GM23338 (cell line): ENCODE measurements around the gene KCNH6. TPM values are rescaled to one million over a fixed set of nuclear protein-coding genes. Genes with fewer than 3 reads are reported as not detected.

Experiments
- ATAC-seq: fragments of 200-7000 bp; cut with Tn5 transposase; 3 replicates; pipeline ENCODE4 v1.9.1; 2020
- DNase-seq: peaks from one replicate; pipeline ENCODE4 v3.0.0-alpha.2; 2015; ENCODE audit warnings: low spot score
- H2AFZ ChIP-seq: fragments of 200-600 bp; sonication (generic); 2 replicates; pipeline ENCODE4 v1.8.0; 2016; ENCODE audit warnings: antibody characterized with exemption, mild to moderate bottlenecking, moderate library complexity
- H3F3A ChIP-seq: fragments of 200-600 bp; sonication (generic); replicated peaks from 2 replicates; pipeline ENCODE4 v1.8.0; 2017; ENCODE audit warnings: antibody characterized with exemption, mixed run types, low read depth
- H3K27ac ChIP-seq: fragments of 200-600 bp; sonication (generic); 2 replicates; pipeline ENCODE4 v1.6.1; 2016; ENCODE audit warnings: low read depth
- H3K27me3 ChIP-seq: fragments of 200-600 bp; sonication (generic); 2 replicates; pipeline ENCODE4 v1.8.0; 2016; ENCODE audit warnings: mild to moderate bottlenecking, mixed run types, moderate library complexity; ENCODE audit not compliant: insufficient read depth
- H3K36me3 ChIP-seq: fragments of 200-600 bp; sonication (generic); 2 replicates; pipeline ENCODE4 v1.8.0; 2016; ENCODE audit warnings: mild to moderate bottlenecking; ENCODE audit not compliant: insufficient read depth
- H3K4me1 ChIP-seq: fragments of 200-600 bp; sonication (generic); 2 replicates; pipeline ENCODE4 v1.8.0; 2016; ENCODE audit warnings: mild to moderate bottlenecking, moderate library complexity; ENCODE audit not compliant: insufficient read depth
- H3K4me2 ChIP-seq: fragments of 200-600 bp; sonication (generic); 2 replicates; pipeline ENCODE4 v1.7.1; 2017; ENCODE audit warnings: mixed run types
- H3K4me3 ChIP-seq: fragments of 200-600 bp; sonication (generic); 2 replicates; pipeline ENCODE4 v1.6.1; 2016; ENCODE audit warnings: mixed run types
- H3K79me2 ChIP-seq: fragments of 200-600 bp; sonication (generic); replicated peaks from 2 replicates; pipeline ENCODE4 v1.8.0; 2017; ENCODE audit warnings: mild to moderate bottlenecking; ENCODE audit not compliant: insufficient read depth
- H3K9me2 ChIP-seq: fragments of 200-600 bp; sonication (generic); 2 replicates; pipeline ENCODE4 v1.8.0; 2017; ENCODE audit not compliant: insufficient read depth
- H4K20me1 ChIP-seq: fragments of 200-600 bp; sonication (generic); replicated peaks from 2 replicates; pipeline ENCODE4 v1.8.0; 2017; ENCODE audit warnings: mild to moderate bottlenecking; ENCODE audit not compliant: insufficient read depth
- H3K27ac Mint-ChIP-seq: 2 replicates; pipeline ENCODE4 v1.8.0; 2020; ENCODE audit warnings: inconsistent platforms, mild to moderate bottlenecking, moderate library complexity, mixed read lengths
- H3K27me3 Mint-ChIP-seq: 3 replicates; pipeline ENCODE4 v1.8.0; 2022; ENCODE audit warnings: low read depth, mild to moderate bottlenecking, moderate library complexity, mixed read lengths, inconsistent platforms; ENCODE audit not compliant: insufficient read depth, poor library complexity
- H3K36me3 Mint-ChIP-seq: 3 replicates; pipeline ENCODE4 v1.8.0; 2021; ENCODE audit warnings: low read depth, mild to moderate bottlenecking, inconsistent platforms, moderate library complexity, mixed read lengths
- H3K4me1 Mint-ChIP-seq: 3 replicates; pipeline ENCODE4 v1.8.0; 2020; ENCODE audit warnings: mild to moderate bottlenecking, inconsistent platforms, mixed read lengths
- H3K4me3 Mint-ChIP-seq: 3 replicates; pipeline ENCODE4 v1.8.0; 2021; ENCODE audit warnings: moderate library complexity, mild to moderate bottlenecking, inconsistent platforms, mixed read lengths
- H3K9me3 Mint-ChIP-seq: 3 replicates; pipeline ENCODE4 v1.8.0; 2020; ENCODE audit warnings: moderate library complexity, mild to moderate bottlenecking, inconsistent platforms, mixed read lengths
- EZH2phosphoT487 ChIP-seq: fragments of 200-600 bp; sonication (generic); IDR thresholded peaks from one replicate; pipeline ENCODE4 v1.8.1; 2018; ENCODE audit warnings: antibody characterized with exemption; ENCODE audit not compliant: unreplicated experiment
- NANOG ChIP-seq: IDR thresholded peaks from 2 replicates; pipeline ENCODE4 v1.6.1; 2016; ENCODE audit warnings: antibody characterized with exemption, borderline replicate concordance
- POLR2AphosphoS5 ChIP-seq: IDR thresholded peaks from 2 replicates; pipeline ENCODE4 v1.6.1; 2016; ENCODE audit warnings: antibody characterized with exemption, low read depth
- ZNF331 ChIP-seq: fragments of 250-450 bp; sonication (Bioruptor Pico); IDR thresholded peaks from 2 replicates; pipeline ENCODE4 v1.5.0; 2020; ENCODE audit warnings: low read depth, mild to moderate bottlenecking, moderate library complexity
- polyA plus RNA-seq: library from polyadenylated mRNA; unstranded; fragments of >200 nt; fragmentation: Nextera tagmentation; extraction: Ambion mirVana; gene quantifications from 2 replicates; pipeline ENCODE4 v1.2.1, GENCODE V29; 2016
- total RNA-seq: library from RNA; depleted of rRNA; stranded (reverse); fragments of >200 nt; shearing (Covaris generic); gene quantifications from 2 replicates; pipeline ENCODE4 v1.2.3, GENCODE V29; 2014
- TF ChIP-seq, protein P1 (sequence below), 2 experiments: fragments of 200-600 bp in 1 of 2; sonication (generic) in 1 of 2; conservative IDR thresholded peaks; 2 replicates each; pipeline versions ENCODE4 v1.5.1 to v1.6.1; 2016 to 2017; ENCODE audit warnings: antibody characterized with exemption in 2 of 2, low read depth in 2 of 2, mild to moderate bottlenecking in 2 of 2, moderate library complexity in 1 of 2
- TF ChIP-seq, protein P2 (sequence below): fragments of 250-450 bp; sonication (Bioruptor Pico); IDR thresholded peaks from 2 replicates; pipeline ENCODE4 v1.5.0; 2020; ENCODE audit warnings: mild to moderate bottlenecking, moderate library complexity
- TF ChIP-seq, protein P3 (sequence below): IDR thresholded peaks from one replicate; pipeline ENCODE4 v1.6.1; 2018; ENCODE audit warnings: antibody characterized with exemption; ENCODE audit not compliant: unreplicated experiment

The KCNH6 gene
- total and polyA plus RNA-seq, 2 experiments from 2014 or later: 1.3 to 2.8 TPM

DNA sequence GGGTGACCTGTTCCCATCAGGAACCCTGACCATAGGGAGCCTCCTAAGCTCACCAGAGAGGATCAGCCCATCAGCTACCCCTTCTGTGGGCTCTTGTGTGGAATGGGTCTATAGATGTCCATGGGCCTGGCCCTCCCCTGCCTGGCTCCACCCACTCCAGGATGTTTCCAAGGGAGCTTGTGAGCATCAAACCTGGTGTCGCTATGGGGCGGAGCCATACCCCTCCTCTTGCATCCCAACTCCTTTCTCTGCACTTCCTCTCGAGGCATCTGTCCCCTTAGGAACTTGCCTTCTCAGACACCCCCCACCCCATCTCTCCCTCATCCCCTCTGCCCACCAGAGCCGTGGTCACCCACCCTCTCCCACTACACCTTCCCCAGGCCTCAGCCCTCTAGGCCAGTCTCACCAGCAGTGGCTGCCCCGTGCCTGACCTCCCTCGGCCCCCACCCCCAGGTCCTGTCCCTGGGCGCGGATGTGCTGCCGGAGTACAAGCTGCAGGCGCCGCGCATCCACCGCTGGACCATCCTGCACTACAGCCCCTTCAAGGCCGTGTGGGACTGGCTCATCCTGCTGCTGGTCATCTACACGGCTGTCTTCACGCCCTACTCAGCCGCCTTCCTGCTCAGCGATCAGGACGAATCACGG lies 10.4 kb downstream of the KCNH6 start (continued):
- TF ChIP-seq, protein P1, sequence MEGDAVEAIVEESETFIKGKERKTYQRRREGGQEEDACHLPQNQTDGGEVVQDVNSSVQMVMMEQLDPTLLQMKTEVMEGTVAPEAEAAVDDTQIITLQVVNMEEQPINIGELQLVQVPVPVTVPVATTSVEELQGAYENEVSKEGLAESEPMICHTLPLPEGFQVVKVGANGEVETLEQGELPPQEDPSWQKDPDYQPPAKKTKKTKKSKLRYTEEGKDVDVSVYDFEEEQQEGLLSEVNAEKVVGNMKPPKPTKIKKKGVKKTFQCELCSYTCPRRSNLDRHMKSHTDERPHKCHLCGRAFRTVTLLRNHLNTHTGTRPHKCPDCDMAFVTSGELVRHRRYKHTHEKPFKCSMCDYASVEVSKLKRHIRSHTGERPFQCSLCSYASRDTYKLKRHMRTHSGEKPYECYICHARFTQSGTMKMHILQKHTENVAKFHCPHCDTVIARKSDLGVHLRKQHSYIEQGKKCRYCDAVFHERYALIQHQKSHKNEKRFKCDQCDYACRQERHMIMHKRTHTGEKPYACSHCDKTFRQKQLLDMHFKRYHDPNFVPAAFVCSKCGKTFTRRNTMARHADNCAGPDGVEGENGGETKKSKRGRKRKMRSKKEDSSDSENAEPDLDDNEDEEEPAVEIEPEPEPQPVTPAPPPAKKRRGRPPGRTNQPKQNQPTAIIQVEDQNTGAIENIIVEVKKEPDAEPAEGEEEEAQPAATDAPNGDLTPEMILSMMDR (conservative IDR thresholded peaks at IDR 0.05; ENCODE audit: low read depth in 2 of 2): no peak
- TF ChIP-seq POLR2AphosphoS5 (no peak), ZNF331 (CRISPR knock-in tag) (no peak), EZH2phosphoT487 (no peak)

DNA sequence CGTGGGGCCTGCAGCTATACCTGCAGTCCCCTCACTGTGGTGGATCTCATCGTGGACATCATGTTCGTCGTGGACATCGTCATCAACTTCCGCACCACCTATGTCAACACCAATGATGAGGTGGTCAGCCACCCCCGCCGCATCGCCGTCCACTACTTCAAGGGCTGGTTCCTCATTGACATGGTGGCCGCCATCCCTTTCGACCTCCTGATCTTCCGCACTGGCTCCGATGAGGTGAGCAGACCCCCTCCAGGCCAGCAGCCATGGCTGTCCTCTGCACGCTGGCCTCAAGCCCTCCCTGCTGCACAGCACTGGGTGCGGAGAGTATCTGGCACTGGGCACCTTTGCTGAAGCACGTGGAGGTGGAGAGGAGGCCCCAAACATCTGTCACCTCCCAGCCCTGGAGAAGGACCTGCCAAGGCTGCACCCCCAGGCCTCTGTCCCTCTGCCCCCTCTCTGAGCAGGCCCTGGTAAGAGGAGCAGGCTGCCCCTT lies 11.0 kb downstream of the KCNH6 start:
- Mint-ChIP-seq H3K36me3 (no peaks in the 10 kb centered on the region), H3K27me3 (peaks cover 14% of the 10 kb centered on the region), H3K4me1 (peaks cover 16% of the 10 kb centered on the region; the same call in 2 of the 3 replicates), H3K9me3 (no peaks in the 10 kb centered on the region), H3K27ac (no peak overlapping the region), H3K4me3 (no peak overlapping the region)
- Histone ChIP-seq H3K36me3 (no peaks in the 10 kb centered on the region), H3K79me2 (no peaks in the 10 kb centered on the region), H3K27me3 (peaks cover 20% of the 10 kb centered on the region), H2AFZ (no peak overlapping the region), H3K4me1 (peaks cover 4% of the 10 kb centered on the region; the same call in 1 of the 2 replicates), H3K4me2 (no peak overlapping the region), H3K4me3 (no peak overlapping the region), H4K20me1 (no peaks in the 10 kb centered on the region), H3K27ac (no peak overlapping the region), H3K9me2 (no peaks in the 10 kb centered on the region), H3F3A (no peaks in the 10 kb centered on the region)
- TF ChIP-seq, protein P2, sequence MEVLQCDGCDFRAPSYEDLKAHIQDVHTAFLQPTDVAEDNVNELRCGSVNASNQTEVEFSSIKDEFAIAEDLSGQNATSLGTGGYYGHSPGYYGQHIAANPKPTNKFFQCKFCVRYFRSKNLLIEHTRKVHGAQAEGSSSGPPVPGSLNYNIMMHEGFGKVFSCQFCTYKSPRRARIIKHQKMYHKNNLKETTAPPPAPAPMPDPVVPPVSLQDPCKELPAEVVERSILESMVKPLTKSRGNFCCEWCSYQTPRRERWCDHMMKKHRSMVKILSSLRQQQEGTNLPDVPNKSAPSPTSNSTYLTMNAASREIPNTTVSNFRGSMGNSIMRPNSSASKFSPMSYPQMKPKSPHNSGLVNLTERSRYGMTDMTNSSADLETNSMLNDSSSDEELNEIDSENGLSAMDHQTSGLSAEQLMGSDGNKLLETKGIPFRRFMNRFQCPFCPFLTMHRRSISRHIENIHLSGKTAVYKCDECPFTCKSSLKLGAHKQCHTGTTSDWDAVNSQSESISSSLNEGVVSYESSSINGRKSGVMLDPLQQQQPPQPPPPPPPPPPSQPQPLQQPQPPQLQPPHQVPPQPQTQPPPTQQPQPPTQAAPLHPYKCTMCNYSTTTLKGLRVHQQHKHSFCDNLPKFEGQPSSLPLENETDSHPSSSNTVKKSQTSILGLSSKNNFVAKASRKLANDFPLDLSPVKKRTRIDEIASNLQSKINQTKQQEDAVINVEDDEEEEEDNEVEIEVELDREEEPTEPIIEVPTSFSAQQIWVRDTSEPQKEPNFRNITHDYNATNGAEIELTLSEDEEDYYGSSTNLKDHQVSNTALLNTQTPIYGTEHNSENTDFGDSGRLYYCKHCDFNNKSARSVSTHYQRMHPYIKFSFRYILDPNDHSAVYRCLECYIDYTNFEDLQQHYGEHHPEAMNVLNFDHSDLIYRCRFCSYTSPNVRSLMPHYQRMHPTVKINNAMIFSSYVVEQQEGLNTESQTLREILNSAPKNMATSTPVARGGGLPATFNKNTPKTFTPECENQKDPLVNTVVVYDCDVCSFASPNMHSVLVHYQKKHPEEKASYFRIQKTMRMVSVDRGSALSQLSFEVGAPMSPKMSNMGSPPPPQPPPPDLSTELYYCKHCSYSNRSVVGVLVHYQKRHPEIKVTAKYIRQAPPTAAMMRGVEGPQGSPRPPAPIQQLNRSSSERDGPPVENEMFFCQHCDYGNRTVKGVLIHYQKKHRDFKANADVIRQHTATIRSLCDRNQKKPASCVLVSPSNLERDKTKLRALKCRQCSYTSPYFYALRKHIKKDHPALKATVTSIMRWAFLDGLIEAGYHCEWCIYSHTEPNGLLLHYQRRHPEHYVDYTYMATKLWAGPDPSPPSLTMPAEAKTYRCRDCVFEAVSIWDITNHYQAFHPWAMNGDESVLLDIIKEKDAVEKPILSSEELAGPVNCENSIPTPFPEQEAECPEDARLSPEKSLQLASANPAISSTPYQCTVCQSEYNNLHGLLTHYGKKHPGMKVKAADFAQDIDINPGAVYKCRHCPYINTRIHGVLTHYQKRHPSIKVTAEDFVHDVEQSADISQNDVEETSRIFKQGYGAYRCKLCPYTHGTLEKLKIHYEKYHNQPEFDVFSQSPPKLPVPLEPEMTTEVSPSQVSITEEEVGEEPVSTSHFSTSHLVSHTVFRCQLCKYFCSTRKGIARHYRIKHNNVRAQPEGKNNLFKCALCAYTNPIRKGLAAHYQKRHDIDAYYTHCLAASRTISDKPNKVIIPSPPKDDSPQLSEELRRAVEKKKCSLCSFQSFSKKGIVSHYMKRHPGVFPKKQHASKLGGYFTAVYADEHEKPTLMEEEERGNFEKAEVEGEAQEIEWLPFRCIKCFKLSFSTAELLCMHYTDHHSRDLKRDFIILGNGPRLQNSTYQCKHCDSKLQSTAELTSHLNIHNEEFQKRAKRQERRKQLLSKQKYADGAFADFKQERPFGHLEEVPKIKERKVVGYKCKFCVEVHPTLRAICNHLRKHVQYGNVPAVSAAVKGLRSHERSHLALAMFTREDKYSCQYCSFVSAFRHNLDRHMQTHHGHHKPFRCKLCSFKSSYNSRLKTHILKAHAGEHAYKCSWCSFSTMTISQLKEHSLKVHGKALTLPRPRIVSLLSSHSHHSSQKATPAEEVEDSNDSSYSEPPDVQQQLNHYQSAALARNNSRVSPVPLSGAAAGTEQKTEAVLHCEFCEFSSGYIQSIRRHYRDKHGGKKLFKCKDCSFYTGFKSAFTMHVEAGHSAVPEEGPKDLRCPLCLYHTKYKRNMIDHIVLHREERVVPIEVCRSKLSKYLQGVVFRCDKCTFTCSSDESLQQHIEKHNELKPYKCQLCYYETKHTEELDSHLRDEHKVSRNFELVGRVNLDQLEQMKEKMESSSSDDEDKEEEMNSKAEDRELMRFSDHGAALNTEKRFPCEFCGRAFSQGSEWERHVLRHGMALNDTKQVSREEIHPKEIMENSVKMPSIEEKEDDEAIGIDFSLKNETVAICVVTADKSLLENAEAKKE (CRISPR knock-in tag): no peak
- TF ChIP-seq, protein P3, sequence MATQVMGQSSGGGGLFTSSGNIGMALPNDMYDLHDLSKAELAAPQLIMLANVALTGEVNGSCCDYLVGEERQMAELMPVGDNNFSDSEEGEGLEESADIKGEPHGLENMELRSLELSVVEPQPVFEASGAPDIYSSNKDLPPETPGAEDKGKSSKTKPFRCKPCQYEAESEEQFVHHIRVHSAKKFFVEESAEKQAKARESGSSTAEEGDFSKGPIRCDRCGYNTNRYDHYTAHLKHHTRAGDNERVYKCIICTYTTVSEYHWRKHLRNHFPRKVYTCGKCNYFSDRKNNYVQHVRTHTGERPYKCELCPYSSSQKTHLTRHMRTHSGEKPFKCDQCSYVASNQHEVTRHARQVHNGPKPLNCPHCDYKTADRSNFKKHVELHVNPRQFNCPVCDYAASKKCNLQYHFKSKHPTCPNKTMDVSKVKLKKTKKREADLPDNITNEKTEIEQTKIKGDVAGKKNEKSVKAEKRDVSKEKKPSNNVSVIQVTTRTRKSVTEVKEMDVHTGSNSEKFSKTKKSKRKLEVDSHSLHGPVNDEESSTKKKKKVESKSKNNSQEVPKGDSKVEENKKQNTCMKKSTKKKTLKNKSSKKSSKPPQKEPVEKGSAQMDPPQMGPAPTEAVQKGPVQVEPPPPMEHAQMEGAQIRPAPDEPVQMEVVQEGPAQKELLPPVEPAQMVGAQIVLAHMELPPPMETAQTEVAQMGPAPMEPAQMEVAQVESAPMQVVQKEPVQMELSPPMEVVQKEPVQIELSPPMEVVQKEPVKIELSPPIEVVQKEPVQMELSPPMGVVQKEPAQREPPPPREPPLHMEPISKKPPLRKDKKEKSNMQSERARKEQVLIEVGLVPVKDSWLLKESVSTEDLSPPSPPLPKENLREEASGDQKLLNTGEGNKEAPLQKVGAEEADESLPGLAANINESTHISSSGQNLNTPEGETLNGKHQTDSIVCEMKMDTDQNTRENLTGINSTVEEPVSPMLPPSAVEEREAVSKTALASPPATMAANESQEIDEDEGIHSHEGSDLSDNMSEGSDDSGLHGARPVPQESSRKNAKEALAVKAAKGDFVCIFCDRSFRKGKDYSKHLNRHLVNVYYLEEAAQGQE: no peak
- TF ChIP-seq EZH2phosphoT487 (no peak), NANOG (no peak)
- DNase-seq: no peak
- no peak for ATAC-seq
